DND-41 (cell line): ENCODE data around the gene KIF21A.

Source experiments
- ATAC-seq: fragments of 200-7000 bp; cut with Tn5 transposase; 3 replicates; pipeline ENCODE4 v1.9.1; 2021; ENCODE audit warnings: low read depth; ENCODE audit not compliant: insufficient read depth
- DNase-seq: peaks from one replicate; pipeline ENCODE4 v3.0.0-alpha.2; 2020
- H2AFZ ChIP-seq: 2 replicates; pipeline ENCODE4 v1.6.0; 2012; ENCODE audit warnings: low read depth, low read length
- H3K27ac ChIP-seq: 2 replicates; pipeline ENCODE4 v1.5.1; 2012; ENCODE audit warnings: low read length, inconsistent platforms
- H3K27me3 ChIP-seq: fragments of 200-600 bp; sonication (generic); 2 replicates; pipeline ENCODE4 v1.6.0; 2012; ENCODE audit warnings: low read length, mild to moderate bottlenecking, inconsistent platforms; ENCODE audit not compliant: insufficient read depth, poor library complexity
- H3K36me3 ChIP-seq: 2 replicates; pipeline ENCODE4 v1.5.1; 2012; ENCODE audit warnings: low read length, inconsistent platforms; ENCODE audit not compliant: insufficient read depth
- H3K4me1 ChIP-seq: 2 replicates; pipeline ENCODE4 v1.5.1; 2012; ENCODE audit warnings: mild to moderate bottlenecking, low read length; ENCODE audit not compliant: insufficient read depth
- H3K4me2 ChIP-seq: 2 replicates; pipeline ENCODE4 v1.6.0; 2012; ENCODE audit warnings: mild to moderate bottlenecking, moderate library complexity, low read length, inconsistent platforms; ENCODE audit not compliant: insufficient read depth
- H3K4me3 ChIP-seq, 2 experiments: fragments of 200-600 bp in 1 of 2; shearing (Covaris generic) in 1 of 2; 2 replicates each; pipeline ENCODE4 v1.5.1; 2012 to 2016; ENCODE audit warnings: inconsistent platforms in 2 of 2, low read length in 2 of 2, mild to moderate bottlenecking in 2 of 2, low read depth in 1 of 2, moderate library complexity in 1 of 2
- H3K79me2 ChIP-seq: 2 replicates; pipeline ENCODE4 v1.6.0; 2012; ENCODE audit warnings: low read length, inconsistent platforms; ENCODE audit not compliant: insufficient read depth
- H3K9ac ChIP-seq: 2 replicates; pipeline ENCODE4 v1.6.0; 2012; ENCODE audit warnings: low read depth, mild to moderate bottlenecking, inconsistent platforms, low read length, moderate library complexity
- H3K9me3 ChIP-seq: 2 replicates; pipeline ENCODE4 v1.5.1; 2012; ENCODE audit warnings: low read length, moderate library complexity, mild to moderate bottlenecking, inconsistent platforms; ENCODE audit not compliant: insufficient read depth, severe bottlenecking
- H4K20me1 ChIP-seq: 2 replicates; pipeline ENCODE4 v1.6.0; 2012; ENCODE audit warnings: low read length; ENCODE audit not compliant: insufficient read depth
- EZH2 ChIP-seq: IDR thresholded peaks from 3 replicates; pipeline ENCODE4 v1.6.1; 2012; ENCODE audit warnings: borderline replicate concordance, low read depth, mild to moderate bottlenecking, moderate library complexity, low read length, inconsistent platforms; ENCODE audit not compliant: severe bottlenecking
- TF ChIP-seq, protein P1 (sequence below): IDR thresholded peaks from 2 replicates; pipeline ENCODE4 v1.5.1; 2012; ENCODE audit warnings: borderline replicate concordance, low read length, moderate library complexity, mild to moderate bottlenecking; ENCODE audit not compliant: poor library complexity, severe bottlenecking; ENCODE audit errors: extremely low read depth

Gene KIF21A

DNA sequence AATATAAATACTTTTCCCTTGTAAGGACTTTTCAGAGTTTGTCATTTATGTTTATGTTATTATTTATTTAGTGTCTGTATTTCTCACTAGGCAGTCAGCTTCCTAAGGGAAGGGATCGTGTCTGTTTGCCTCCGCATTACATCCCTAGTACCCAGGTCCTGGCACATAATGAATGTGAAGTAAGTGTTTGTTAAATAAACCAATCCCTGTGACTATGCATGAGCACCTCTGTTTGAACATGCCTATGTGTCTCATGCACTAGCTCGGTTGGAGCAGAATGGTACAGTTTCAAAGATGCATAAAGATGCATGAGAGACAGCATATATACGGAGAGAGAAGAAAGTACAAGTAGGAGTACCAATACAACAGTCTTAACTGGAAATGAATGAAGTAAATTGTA, 99.3 kb downstream of the KIF21A start:
- ATAC-seq = no peak
- H3K27me3 ChIP-seq = no peaks in the 10 kb centered on the region

DNA sequence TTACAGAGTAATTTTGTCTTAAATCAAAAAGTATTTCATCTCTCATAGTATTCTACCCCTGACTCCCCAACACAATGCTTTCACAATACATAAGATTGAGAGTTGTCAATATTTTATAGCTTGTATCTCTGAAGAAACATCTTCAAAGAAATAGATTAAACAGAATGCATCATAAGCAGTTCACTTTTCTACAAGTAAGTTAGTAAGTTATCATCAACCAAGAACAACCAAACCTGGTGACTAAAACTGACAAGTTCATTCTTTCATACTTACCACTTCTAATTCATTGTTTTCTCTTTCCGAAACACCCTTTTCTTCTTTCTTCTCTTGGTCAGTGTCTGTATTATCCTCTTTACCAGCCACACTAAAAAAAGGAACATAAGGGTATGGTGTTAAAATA, 101.2 kb downstream of the KIF21A start:
- DNase-seq (no peak), ATAC-seq (no peak)
- H3K9me3 ChIP-seq = no peaks in the 10 kb centered on the region
- no peak overlapping the region for H2AFZ ChIP-seq
- H3K79me2 ChIP-seq = no peaks in the 10 kb centered on the region
- no peaks in the 10 kb centered on the region for H3K4me1 ChIP-seq
- no peak overlapping the region for H3K4me3 ChIP-seq
- H4K20me1 ChIP-seq = no peaks in the 10 kb centered on the region
- no peak overlapping the region for H3K4me2 ChIP-seq
- H3K27me3 ChIP-seq = no peaks in the 10 kb centered on the region
- H3K27ac ChIP-seq = no peak overlapping the region
- H3K9ac ChIP-seq = no peak overlapping the region
- TF ChIP-seq EZH2 = no peak
- TF ChIP-seq, protein P1, sequence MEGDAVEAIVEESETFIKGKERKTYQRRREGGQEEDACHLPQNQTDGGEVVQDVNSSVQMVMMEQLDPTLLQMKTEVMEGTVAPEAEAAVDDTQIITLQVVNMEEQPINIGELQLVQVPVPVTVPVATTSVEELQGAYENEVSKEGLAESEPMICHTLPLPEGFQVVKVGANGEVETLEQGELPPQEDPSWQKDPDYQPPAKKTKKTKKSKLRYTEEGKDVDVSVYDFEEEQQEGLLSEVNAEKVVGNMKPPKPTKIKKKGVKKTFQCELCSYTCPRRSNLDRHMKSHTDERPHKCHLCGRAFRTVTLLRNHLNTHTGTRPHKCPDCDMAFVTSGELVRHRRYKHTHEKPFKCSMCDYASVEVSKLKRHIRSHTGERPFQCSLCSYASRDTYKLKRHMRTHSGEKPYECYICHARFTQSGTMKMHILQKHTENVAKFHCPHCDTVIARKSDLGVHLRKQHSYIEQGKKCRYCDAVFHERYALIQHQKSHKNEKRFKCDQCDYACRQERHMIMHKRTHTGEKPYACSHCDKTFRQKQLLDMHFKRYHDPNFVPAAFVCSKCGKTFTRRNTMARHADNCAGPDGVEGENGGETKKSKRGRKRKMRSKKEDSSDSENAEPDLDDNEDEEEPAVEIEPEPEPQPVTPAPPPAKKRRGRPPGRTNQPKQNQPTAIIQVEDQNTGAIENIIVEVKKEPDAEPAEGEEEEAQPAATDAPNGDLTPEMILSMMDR = no peak
- no peaks in the 10 kb centered on the region for H3K36me3 ChIP-seq

More for the DNA sequence above, 99.3 kb downstream of the KIF21A start:
- no peak for DNase-seq
- Histone ChIP-seq H3K27ac (no peak overlapping the region), H2AFZ (no peak overlapping the region), H3K9ac (no peak overlapping the region), H3K36me3 (no peaks in the 10 kb centered on the region), H3K4me2 (no peak overlapping the region), H3K9me3 (no peaks in the 10 kb centered on the region), H3K4me1 (no peaks in the 10 kb centered on the region), H3K4me3 (no peak overlapping the region), H4K20me1 (no peaks in the 10 kb centered on the region), H3K79me2 (no peaks in the 10 kb centered on the region)
- TF ChIP-seq EZH2 = no peak
- TF ChIP-seq, protein P1 = no peak

DNA sequence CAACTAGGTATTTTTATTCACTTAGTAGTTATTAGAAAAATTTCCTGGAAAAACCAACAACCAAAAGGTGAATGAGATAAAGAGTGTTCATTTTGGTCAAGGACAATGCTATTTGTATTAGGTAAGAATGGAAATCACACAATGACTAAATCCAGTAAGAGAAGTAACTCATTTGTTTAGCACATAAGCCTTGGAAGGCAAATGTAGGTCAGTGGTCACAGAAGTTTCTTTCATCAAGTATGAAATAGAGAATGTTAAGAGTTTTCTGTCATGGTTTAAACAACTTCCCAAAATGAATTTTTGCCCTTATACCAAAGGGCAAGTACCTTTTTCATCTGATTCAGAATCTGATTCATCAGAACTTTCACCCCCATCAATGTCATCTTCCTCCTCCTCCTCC, 101.7 kb downstream of the KIF21A start:
- TF ChIP-seq, protein P1 = no peak
- TF ChIP-seq EZH2 = no peak
- no peak for DNase-seq
- no peak overlapping the region for H3K27ac ChIP-seq
- H3K4me3 ChIP-seq = no peak overlapping the region
- no peak for ATAC-seq
- H2AFZ ChIP-seq = no peak overlapping the region
- H3K9ac ChIP-seq = no peak overlapping the region
- H3K36me3 ChIP-seq = no peaks in the 10 kb centered on the region
- H3K9me3 ChIP-seq = no peaks in the 10 kb centered on the region
- no peaks in the 10 kb centered on the region for H3K4me1 ChIP-seq
- no peaks in the 10 kb centered on the region for H4K20me1 ChIP-seq
- no peaks in the 10 kb centered on the region for H3K27me3 ChIP-seq
- no peak overlapping the region for H3K4me2 ChIP-seq
- H3K79me2 ChIP-seq = no peaks in the 10 kb centered on the region

DNA sequence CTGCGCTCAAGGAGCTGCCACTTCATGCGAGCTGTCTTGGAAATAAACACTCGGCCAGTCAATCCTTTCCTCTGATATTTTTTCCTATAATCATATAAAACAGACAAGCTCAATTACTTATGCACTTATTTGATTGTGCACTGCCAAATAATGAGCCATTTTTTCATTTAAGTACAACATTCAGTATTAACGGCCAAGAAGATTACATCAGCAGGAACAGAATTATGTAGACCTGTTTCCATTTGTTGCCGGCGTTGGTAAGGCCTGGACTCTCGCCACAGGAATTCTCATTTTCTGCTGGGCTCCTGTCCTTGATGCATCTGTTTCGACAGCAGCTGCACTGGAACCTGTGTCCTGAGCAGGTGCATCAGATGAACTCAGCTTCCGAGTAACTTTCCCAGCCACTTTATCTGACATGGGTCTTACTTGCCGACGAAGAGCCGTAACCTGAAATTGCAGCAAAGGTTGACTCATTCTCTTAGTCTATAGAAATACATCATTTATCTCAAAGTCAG, 110.2 kb downstream of the KIF21A start:
- DNase-seq = no peak
- Histone ChIP-seq H3K9ac (no peak overlapping the region), H4K20me1 (no peaks in the 10 kb centered on the region), H3K9me3 (no peaks in the 10 kb centered on the region), H2AFZ (no peak overlapping the region), H3K79me2 (no peaks in the 10 kb centered on the region), H3K36me3 (no peaks in the 10 kb centered on the region), H3K27ac (no peak overlapping the region), H3K4me1 (no peaks in the 10 kb centered on the region), H3K4me2 (no peak overlapping the region), H3K4me3 (no peak overlapping the region), H3K27me3 (no peaks in the 10 kb centered on the region)
- TF ChIP-seq, protein P1 = no peak
- no peak for TF ChIP-seq EZH2
- ATAC-seq = no peak
